Skeletal muscle tissue (tissue), 4 donors: ENCODE measurements around the gene MAP2. TPM values are rescaled to one million over a fixed set of nuclear protein-coding genes. Genes with fewer than 3 reads are reported as not detected.
A peak's percentile ranks its signal among the peaks of the same experiment; 100 is the strongest.

Experiments
- H3K27ac ChIP-seq: one replicate; pipeline ENCODE4 v1.7.0; 2013; ENCODE audit warnings: mild to moderate bottlenecking, low read depth, low read length, inconsistent platforms
- H3K27me3 ChIP-seq, 3 donors: one replicate each; pipeline ENCODE4 v1.7.0; 2013; ENCODE audit warnings: low read length in 3 of 3; ENCODE audit not compliant: control insufficient read depth in 3 of 3, insufficient read depth in 3 of 3
- H3K36me3 ChIP-seq, 3 donors: one replicate each; pipeline ENCODE4 v1.7.0; 2013; ENCODE audit warnings: low read length in 3 of 3; ENCODE audit not compliant: control insufficient read depth in 3 of 3, insufficient read depth in 3 of 3
- H3K4me1 ChIP-seq, 3 donors: one replicate each; pipeline ENCODE4 v1.7.0; 2013; ENCODE audit warnings: low read length in 3 of 3, mild to moderate bottlenecking in 3 of 3; ENCODE audit not compliant: control insufficient read depth in 3 of 3, insufficient read depth in 3 of 3
- H3K4me3 ChIP-seq, 3 donors: one replicate each; pipeline ENCODE4 v1.7.0; 2013; ENCODE audit warnings: low read length in 3 of 3
- H3K9ac ChIP-seq, 3 donors: one replicate each; pipeline ENCODE4 v1.7.0; 2013; ENCODE audit warnings: low read length in 3 of 3, mild to moderate bottlenecking in 3 of 3, moderate library complexity in 2 of 3, low read depth in 1 of 3
- H3K9me3 ChIP-seq, 3 donors: one replicate each; pipeline ENCODE4 v1.7.0; 2013; ENCODE audit warnings: low read length in 3 of 3; ENCODE audit not compliant: control insufficient read depth in 3 of 3
- total RNA-seq: library from RNA; depleted of rRNA; stranded (reverse); fragments of >200 nt; gene quantifications from one replicate; pipeline ENCODE4 v1.2.3, GENCODE V29; 2014
- donor health status: Osteomylitis.

Gene MAP2
- total RNA-seq, 1 donor from 2014 or later, result 3.7 TPM

GRCh38 chr2:209422191-209422754, 1.6 kb upstream of the MAP2 start:
- no peak overlapping the region for H3K9ac ChIP-seq
- no peaks in the 10 kb centered on the region for H3K27me3 ChIP-seq
- H3K27ac ChIP-seq, result no peak overlapping the region
- no peaks in the 10 kb centered on the region for H3K36me3 ChIP-seq
- no peak overlapping the region for H3K4me3 ChIP-seq
- no peaks in the 10 kb centered on the region for H3K9me3 ChIP-seq
- H3K4me1 ChIP-seq, result peaks cover 10 to 17% (median 11%) of the 10 kb centered on the region in 3 donors

DNA sequence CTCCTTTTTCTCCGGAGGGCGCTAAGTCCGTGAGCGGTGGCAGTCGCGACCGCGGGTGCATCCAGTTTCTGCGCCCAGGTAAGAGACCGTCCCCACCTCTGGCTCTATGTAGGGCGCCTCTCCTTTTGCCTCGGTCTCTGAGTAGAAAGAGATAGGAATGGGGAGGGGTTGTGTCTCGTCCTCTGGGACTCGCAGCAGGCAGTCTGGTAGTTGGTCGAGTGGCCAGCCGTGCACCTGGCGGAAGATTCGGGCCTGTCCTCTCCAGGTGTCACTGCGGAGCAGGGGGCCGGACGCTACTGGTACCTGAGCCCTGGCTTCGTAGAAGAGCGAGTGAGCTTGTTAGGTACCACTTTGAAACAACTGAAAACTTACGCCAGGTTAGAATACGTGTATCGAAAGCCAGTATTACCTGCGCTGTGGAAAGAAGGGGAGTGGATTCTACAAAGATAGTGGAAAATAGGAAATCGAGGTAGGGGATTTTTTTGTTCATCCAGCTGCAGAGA, 403 bp downstream of the MAP2 start:
- Histone ChIP-seq H3K4me1 (peaks cover 10 to 17% (median 11%) of the 10 kb centered on the region in 3 donors), H3K27ac (no peak overlapping the region), H3K4me3 (peak overlapping the region; percentile 58 to 78 (median 73)), H3K9ac (peak overlapping the region; percentile 22 to 63 (median 58)), H3K27me3 (no peaks in the 10 kb centered on the region), H3K36me3 (no peaks in the 10 kb centered on the region), H3K9me3 (no peaks in the 10 kb centered on the region)

DNA sequence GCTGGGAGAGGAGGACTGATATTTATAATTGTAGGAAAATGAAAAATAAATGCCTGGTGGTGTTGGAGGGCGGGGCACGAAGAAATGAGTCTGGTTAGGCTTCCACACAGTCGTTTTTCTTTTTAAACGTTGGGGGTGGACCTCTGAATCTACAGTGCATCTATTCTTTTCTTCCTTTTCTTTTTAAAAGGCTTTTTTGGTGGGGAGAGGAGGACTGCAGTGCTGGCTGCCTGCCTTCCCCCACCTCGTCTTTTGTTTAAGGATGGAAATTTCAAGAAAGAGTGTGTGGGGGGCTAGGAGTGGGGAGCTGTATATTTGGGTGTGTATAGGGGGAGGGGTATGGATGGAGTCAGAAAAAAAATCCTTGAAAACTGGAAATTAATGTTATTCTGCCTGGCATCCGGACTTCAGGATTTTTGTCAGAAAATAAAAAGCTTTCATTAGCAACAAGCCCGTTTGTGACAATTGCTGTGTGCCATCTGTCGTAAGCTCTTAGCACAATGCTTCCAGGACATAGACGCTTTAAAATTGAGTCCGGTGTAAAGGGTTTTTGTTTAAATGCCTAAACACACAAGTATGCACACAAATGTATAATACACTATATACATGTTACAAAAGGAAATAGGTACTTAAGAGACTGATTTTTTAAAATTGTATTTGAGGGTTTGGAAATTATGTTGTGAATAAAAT, 1.1 kb downstream of the MAP2 start:
- H3K36me3 ChIP-seq, result no peaks in the 10 kb centered on the region
- H3K4me3 ChIP-seq, result peak overlapping the region; percentile 58 to 78 (median 73)
- no peaks in the 10 kb centered on the region for H3K9me3 ChIP-seq
- H3K4me1 ChIP-seq, result peaks cover 10 to 17% (median 11%) of the 10 kb centered on the region in 3 donors
- peak overlapping the region; percentile 22 to 63 (median 58) for H3K9ac ChIP-seq
- H3K27me3 ChIP-seq, result no peaks in the 10 kb centered on the region
- no peak overlapping the region for H3K27ac ChIP-seq

GRCh38 chr2:209425471-209426071, 1.7 kb downstream of the MAP2 start:
- no peaks in the 10 kb centered on the region for H3K36me3 ChIP-seq
- no peak overlapping the region for H3K27ac ChIP-seq
- no peaks in the 10 kb centered on the region for H3K9me3 ChIP-seq
- peaks cover 10 to 17% (median 11%) of the 10 kb centered on the region in 3 donors for H3K4me1 ChIP-seq
- H3K27me3 ChIP-seq, result no peaks in the 10 kb centered on the region
- no peak overlapping the region for H3K9ac ChIP-seq
- peak overlapping the region in 1 of 3 donors; percentile 78 for H3K4me3 ChIP-seq

DNA sequence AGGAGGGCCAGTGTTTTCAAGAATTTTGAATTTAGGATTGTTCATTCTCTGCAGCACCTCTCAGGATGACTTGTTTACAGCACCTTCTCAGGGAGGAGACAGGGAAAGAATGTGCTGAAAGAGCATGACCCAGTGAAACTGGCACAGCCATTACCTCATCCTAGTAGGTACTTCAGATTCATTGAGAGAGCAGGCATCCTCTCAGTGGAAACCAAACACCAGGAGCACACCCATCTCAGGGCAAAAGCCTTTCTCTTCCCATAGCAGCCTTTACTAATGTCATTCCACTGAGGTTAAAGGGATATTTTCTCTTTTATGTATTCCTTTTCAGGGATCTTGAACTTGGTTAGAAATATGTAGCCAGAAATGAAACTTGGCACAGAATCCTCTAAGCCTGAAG, 2.6 kb downstream of the MAP2 start:
- Histone ChIP-seq H3K9me3 (no peaks in the 10 kb centered on the region), H3K4me1 (peaks cover 10 to 17% (median 11%) of the 10 kb centered on the region in 3 donors), H3K4me3 (no peak overlapping the region), H3K9ac (no peak overlapping the region), H3K36me3 (no peaks in the 10 kb centered on the region), H3K27me3 (no peaks in the 10 kb centered on the region), H3K27ac (no peak overlapping the region)

DNA sequence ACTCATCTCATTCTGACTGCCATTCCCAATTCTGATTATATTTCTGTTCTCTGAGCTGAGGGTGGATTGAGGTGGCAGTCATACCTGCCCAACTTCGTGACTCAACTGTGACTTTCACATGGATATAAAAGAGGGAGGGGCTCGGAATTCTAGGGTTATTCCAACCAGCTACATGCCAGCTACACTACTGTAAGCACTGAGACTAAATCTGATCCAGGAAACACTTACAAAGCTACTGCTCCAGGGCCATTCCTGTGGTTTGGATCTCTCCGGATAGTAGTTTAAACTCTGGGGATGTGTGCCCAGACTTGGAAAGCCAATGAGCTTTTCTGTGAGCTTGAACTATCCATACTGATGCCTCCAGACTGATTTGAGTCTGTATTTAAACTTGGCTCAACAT, 7.9 kb downstream of the MAP2 start:
- Histone ChIP-seq H3K27ac (no peak overlapping the region), H3K9me3 (no peaks in the 10 kb centered on the region), H3K27me3 (no peaks in the 10 kb centered on the region), H3K9ac (no peak overlapping the region), H3K4me3 (no peak overlapping the region), H3K36me3 (no peaks in the 10 kb centered on the region), H3K4me1 (no peaks in the 10 kb centered on the region)

- no peak overlapping the region for H3K4me3 ChIP-seq
- H3K27me3 ChIP-seq, result no peaks in the 10 kb centered on the region
- H3K27ac ChIP-seq, result no peak overlapping the region
- no peaks in the 10 kb centered on the region for H3K36me3 ChIP-seq
- no peaks in the 10 kb centered on the region for H3K9me3 ChIP-seq
- no peaks in the 10 kb centered on the region for H3K4me1 ChIP-seq
- no peak overlapping the region for H3K9ac ChIP-seq
These were observed 17.7 kb downstream of the MAP2 start for GRCh38 chr2:209441541-209441940.

GRCh38 chr2:209442939-209443338, 19.1 kb downstream of the MAP2 start:
- Histone ChIP-seq H3K27ac (no peak overlapping the region), H3K4me3 (no peak overlapping the region), H3K36me3 (no peaks in the 10 kb centered on the region), H3K4me1 (no peaks in the 10 kb centered on the region), H3K9me3 (no peaks in the 10 kb centered on the region), H3K27me3 (no peaks in the 10 kb centered on the region), H3K9ac (no peak overlapping the region)

- no peaks in the 10 kb centered on the region for H3K9me3 ChIP-seq
- no peaks in the 10 kb centered on the region for H3K4me1 ChIP-seq
- no peak overlapping the region for H3K9ac ChIP-seq
- H3K36me3 ChIP-seq, result no peaks in the 10 kb centered on the region
- H3K4me3 ChIP-seq, result no peak overlapping the region
- H3K27me3 ChIP-seq, result no peaks in the 10 kb centered on the region
- H3K27ac ChIP-seq, result no peak overlapping the region
These were observed 21.6 kb downstream of the MAP2 start for GRCh38 chr2:209445485-209445884.

DNA sequence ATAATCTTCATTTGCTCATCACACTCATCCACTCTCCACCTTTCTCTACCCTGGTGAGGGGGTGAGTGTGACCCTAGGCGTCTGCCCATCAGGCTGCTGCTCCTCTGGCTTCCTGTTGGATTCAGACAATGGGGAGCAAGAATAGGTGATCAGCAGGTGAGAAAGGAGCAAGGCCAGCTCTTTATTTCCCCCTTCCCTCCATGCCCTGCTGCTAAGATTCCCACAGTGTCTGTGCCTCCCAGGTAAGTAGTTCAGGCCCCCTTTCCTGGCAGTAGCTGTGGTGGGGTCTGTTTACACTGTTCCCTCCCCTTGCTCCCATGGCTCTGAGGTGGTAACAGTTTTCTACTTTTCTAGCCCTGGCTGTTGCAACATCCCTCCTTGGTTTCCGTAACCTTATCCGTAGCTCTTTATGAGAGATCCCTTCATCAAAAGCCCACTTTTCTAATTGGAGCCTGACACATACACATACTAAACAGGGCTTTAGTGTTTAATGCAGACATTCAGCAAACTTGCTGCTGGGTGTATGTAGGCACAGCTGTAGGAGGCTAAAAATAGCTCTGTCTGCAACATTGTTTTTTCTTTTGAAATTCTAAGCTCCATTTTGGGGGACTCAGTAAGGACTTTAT, 27.5 kb downstream of the MAP2 start:
- Histone ChIP-seq H3K9me3 (no peaks in the 10 kb centered on the region), H3K4me1 (no peaks in the 10 kb centered on the region), H3K27me3 (no peaks in the 10 kb centered on the region), H3K4me3 (no peak overlapping the region), H3K9ac (no peak overlapping the region), H3K36me3 (no peaks in the 10 kb centered on the region), H3K27ac (no peak overlapping the region)
